IMR-90 (cell line): ENCODE data around the gene PMP22. TPM values are rescaled to one million over a fixed set of nuclear protein-coding genes. Genes with fewer than 3 reads are reported as not detected.

ENCODE experiments used
- ATAC-seq: fragments of 200-7000 bp; cut with Tn5 transposase; 2 replicates; pipeline ENCODE4 v1.9.1; 2020; ENCODE audit warnings: low read depth, mild to moderate bottlenecking, moderate library complexity
- BruUV-seq: library from RNA; stranded (reverse); fragments of 400-500 nt; replicated peaks from 2 replicates; lab custom pipeline; 2021; lab: Mats Ljungman, UMichigan
- CTCF ChIA-PET: fragments of 300-600 bp; formaldehyde crosslinking; extraction: SDS; loops from one replicate; lab custom pipeline; 2021; ENCODE audit warnings: antibody characterized with exemption; lab: Yijun Ruan, JAX
- POLR2A ChIA-PET: fragments of 300-600 bp; sonication (Branson Sonifier 250); formaldehyde crosslinking; loops from one replicate; lab custom pipeline; 2022; ENCODE audit warnings: antibody characterized with exemption; ENCODE audit not compliant: unreplicated experiment; lab: Charles Lee
- DNase-seq: peaks from one replicate; pipeline ENCODE4 v3.0.0; 2013
- H2AFZ ChIP-seq: replicated peaks from 2 replicates; pipeline ENCODE3; 2013; ENCODE audit warnings: low read length, mild to moderate bottlenecking; ENCODE audit not compliant: poor library complexity
- H2AK5ac ChIP-seq: 2 replicates; pipeline ENCODE4 v1.6.1; 2013; ENCODE audit warnings: low read depth, low read length, inconsistent platforms
- H2AK9ac ChIP-seq: replicated peaks from 2 replicates; pipeline ENCODE3; 2013; ENCODE audit warnings: mild to moderate bottlenecking, low read depth, low read length, moderate library complexity; ENCODE audit not compliant: poor library complexity
- H2BK120ac ChIP-seq: 2 replicates; pipeline ENCODE4 v1.6.1; 2013; ENCODE audit warnings: low read depth, low read length, inconsistent platforms
- H2BK15ac ChIP-seq: 3 replicates; pipeline ENCODE4 v1.6.1; 2013; ENCODE audit warnings: low read depth, low read length, inconsistent platforms
- H2BK20ac ChIP-seq: 2 replicates; pipeline ENCODE4 v1.6.1; 2013; ENCODE audit warnings: low read depth, mild to moderate bottlenecking, inconsistent platforms, low read length, moderate library complexity
- H2BK5ac ChIP-seq: 2 replicates; pipeline ENCODE4 v1.6.1; 2013; ENCODE audit warnings: mild to moderate bottlenecking, low read depth, low read length, inconsistent platforms; ENCODE audit not compliant: poor library complexity, severe bottlenecking
- H3K14ac ChIP-seq: replicated peaks from 2 replicates; pipeline ENCODE4 v1.6.1; 2013; ENCODE audit warnings: low read depth, low read length, inconsistent platforms
- H3K18ac ChIP-seq: 2 replicates; pipeline ENCODE4 v1.6.1; 2013; ENCODE audit warnings: low read depth, low read length, control low read depth
- H3K23ac ChIP-seq: 2 replicates; pipeline ENCODE4 v1.6.1; 2013; ENCODE audit warnings: low read depth, low read length, inconsistent platforms
- H3K27ac ChIP-seq: 2 replicates; pipeline ENCODE4 v1.5.1; 2013; ENCODE audit warnings: mild to moderate bottlenecking, control low read depth, low read length; ENCODE audit not compliant: insufficient read depth
- H3K27me3 ChIP-seq: 2 replicates; pipeline ENCODE4 v1.6.1; 2013; ENCODE audit warnings: low read length; ENCODE audit not compliant: control insufficient read depth, insufficient read depth
- H3K36me3 ChIP-seq: 2 replicates; pipeline ENCODE4 v1.6.1; 2013; ENCODE audit warnings: low read length, mixed read lengths; ENCODE audit not compliant: control insufficient read depth, insufficient read depth
- H3K4ac ChIP-seq: 2 replicates; pipeline ENCODE4 v1.6.1; 2013; ENCODE audit warnings: low read depth, low read length, inconsistent platforms
- H3K4me1 ChIP-seq: 2 replicates; pipeline ENCODE4 v1.6.1; 2013; ENCODE audit warnings: low read length, mixed read lengths; ENCODE audit not compliant: control insufficient read depth, insufficient read depth
- H3K4me2 ChIP-seq: 2 replicates; pipeline ENCODE4 v1.6.1; 2013; ENCODE audit warnings: low read depth, mild to moderate bottlenecking, control low read depth, low read length, moderate library complexity
- H3K4me3 ChIP-seq: 2 replicates; pipeline ENCODE4 v1.5.1; 2013; ENCODE audit warnings: low read depth, mild to moderate bottlenecking, control low read depth, low read length, moderate library complexity; ENCODE audit not compliant: insufficient read depth
- H3K56ac ChIP-seq: 2 replicates; pipeline ENCODE4 v1.6.1; 2013; ENCODE audit warnings: low read length, inconsistent platforms; ENCODE audit not compliant: insufficient read depth; ENCODE audit errors: extremely low read depth
- H3K79me1 ChIP-seq, 2 experiments: 2 replicates each; pipeline ENCODE4 v1.6.1; 2013; ENCODE audit warnings: low read length in 2 of 2, inconsistent platforms in 1 of 2, low read depth in 1 of 2
- H3K9ac ChIP-seq: 2 replicates; pipeline ENCODE4 v1.6.1; 2013; ENCODE audit warnings: low read depth, low read length, control low read depth
- H3K9me1 ChIP-seq: 2 replicates; pipeline ENCODE4 v1.6.1; 2013; ENCODE audit warnings: low read length, inconsistent platforms; ENCODE audit not compliant: insufficient read depth
- H3K9me3 ChIP-seq: 2 replicates; pipeline ENCODE4 v1.6.1; 2013; ENCODE audit warnings: low read length; ENCODE audit not compliant: control insufficient read depth, insufficient read depth
- H4K20me1 ChIP-seq: 2 replicates; pipeline ENCODE4 v1.6.1; 2013; ENCODE audit warnings: low read length, inconsistent platforms; ENCODE audit not compliant: insufficient read depth
- H4K5ac ChIP-seq: 2 replicates; pipeline ENCODE4 v1.6.1; 2013; ENCODE audit warnings: mild to moderate bottlenecking, low read depth, low read length, control low read depth
- H4K8ac ChIP-seq, 2 experiments: 2 replicates each; pipeline ENCODE4 v1.6.1; 2013; ENCODE audit warnings: low read depth in 2 of 2, low read length in 2 of 2, control low read depth in 1 of 2, inconsistent platforms in 1 of 2
- H4K91ac ChIP-seq: 2 replicates; pipeline ENCODE4 v1.6.1; 2013; ENCODE audit warnings: low read depth, low read length, inconsistent platforms; ENCODE audit not compliant: insufficient read depth
- MXI1 ChIP-seq: IDR thresholded peaks from 2 replicates; pipeline ENCODE4 v1.6.1; 2012; ENCODE audit warnings: low read depth, mild to moderate bottlenecking, low read length, moderate library complexity, borderline replicate concordance
- NFE2L2 ChIP-seq: fragments of 150-350 bp; IDR thresholded peaks from 2 replicates; pipeline ENCODE4 v1.6.1; 2016; ENCODE audit warnings: low read depth, mild to moderate bottlenecking, low read length
- whole genome bisulfite sequencing, 2 experiments: methylation state at CpG; one replicate each; pipeline versions ENCODE4 v1.1.5 to v1.1.7; 2013; ENCODE audit warnings: missing lambda C conversion rate in 2 of 2; ENCODE audit not compliant: insufficient read length in 1 of 2; ENCODE audit errors: extremely low coverage in 2 of 2; 5-methylcytosine and 5-hydroxymethylcytosine counted together
- dilution Hi-C: fragments of 300-500 bp; cut with HindIII; formaldehyde crosslinking; loops from one replicate; pipeline ENCODE4 v1.14.3; 2018; ENCODE audit warnings: low sequenced_read_pairs; ENCODE audit not compliant: unreplicated experiment
- in situ Hi-C: fragments of 300-500 bp; cut with MboI; formaldehyde crosslinking; loops from 3 replicates; pipeline ENCODE4 v1.14.3; 2019; ENCODE audit warnings: low sequenced_read_pairs, inconsistent platforms, mixed read lengths
- intact Hi-C: fragments of 100-400 bp; cut with micrococcal nuclease; formaldehyde crosslinking; loops from 2 replicates; pipeline ENCODE4 v1.10.0; 2022
- polyA plus RNA-seq, 3 experiments: library from polyadenylated mRNA; depleted of rRNA; stranded (reverse); fragments of >200 nt; gene quantifications; 2 replicates each; pipeline ENCODE4 v1.2.3, GENCODE V29; 2012; ENCODE audit warnings: low replicate concordance in 1 of 3
- total RNA-seq: library from RNA; depleted of rRNA; stranded (reverse); fragments of >200 nt; gene quantifications from 2 replicates; pipeline ENCODE4 v1.2.3, GENCODE V29; 2012
- TF ChIP-seq, protein P1 (sequence below): fragments of 150-350 bp; IDR thresholded peaks from 2 replicates; pipeline ENCODE4 v1.6.1; 2016; ENCODE audit warnings: low read depth, mild to moderate bottlenecking, low read length, moderate library complexity, borderline replicate concordance
- TF ChIP-seq, protein P2 (sequence below): fragments of 150-350 bp; IDR thresholded peaks from 2 replicates; pipeline ENCODE4 v1.6.1; 2017; ENCODE audit warnings: mild to moderate bottlenecking, antibody characterized with exemption, low read length, low read depth

Gene PMP22
- total and polyA plus RNA-seq, 2 of the 4 experiments (the other 2 are of a cell fraction): 33.5 to 72.8 TPM

DNA sequence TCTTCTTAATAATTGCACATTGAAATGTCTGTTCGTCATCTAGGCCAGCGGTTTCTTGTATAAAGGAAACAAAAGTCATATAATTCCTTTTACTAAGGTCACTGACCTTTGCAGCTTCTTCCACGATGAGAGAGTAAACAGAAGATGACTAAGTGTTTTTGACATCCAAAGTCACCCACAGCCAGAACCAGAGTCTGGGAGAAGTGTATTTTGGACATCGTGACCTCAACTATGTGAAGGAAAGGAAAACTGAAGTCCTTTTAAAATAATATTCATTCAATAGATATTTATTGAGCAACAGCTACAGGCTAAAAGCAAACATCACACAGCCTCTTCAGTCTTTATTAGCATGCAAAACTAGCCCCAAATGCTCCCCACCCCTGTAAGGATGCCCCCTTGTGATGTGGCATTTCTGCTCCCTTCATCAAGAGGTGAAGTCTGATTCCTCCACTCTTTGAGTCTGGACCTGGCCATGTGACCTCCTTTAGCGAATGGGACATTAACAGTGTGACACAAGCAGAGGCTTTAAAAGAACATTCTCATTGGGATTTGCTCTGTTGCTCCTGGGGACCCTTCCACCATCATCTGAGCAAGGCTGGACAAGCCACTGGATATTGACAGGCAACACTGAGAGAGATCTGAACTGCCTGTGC lies 8.1 kb upstream of the PMP22 start (continued):
- TF ChIP-seq NFE2L2: peak; percentile 80
- no peak for TF ChIP-seq MXI1

DNA sequence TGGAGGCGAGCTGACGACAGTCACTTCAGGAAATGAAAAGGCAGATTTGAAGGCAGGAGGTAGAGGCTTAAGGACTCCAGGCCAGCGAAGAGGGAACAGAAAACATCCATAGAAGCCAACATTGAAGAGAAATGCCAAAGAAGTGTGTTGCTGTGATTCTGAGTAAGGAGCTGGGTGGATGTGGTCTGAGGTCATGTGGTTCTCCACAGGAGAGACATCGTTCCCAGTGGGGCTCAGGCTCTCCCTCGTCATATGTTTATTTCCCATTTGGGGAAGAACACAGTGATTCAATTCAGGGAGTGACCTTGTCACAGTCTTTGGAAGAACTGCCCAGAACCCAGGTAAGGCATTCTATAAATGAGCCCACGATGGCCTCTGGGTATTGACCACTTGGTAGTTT lies 6.6 kb upstream of the PMP22 start:
- no peaks in the 10 kb centered on the region for H3K36me3 ChIP-seq
- BruUV-seq: no TSS peak
- peak overlapping the region; percentile 80; the same call in 2 of the 3 replicates for H2BK15ac ChIP-seq
- dilution Hi-C loops: no loop called here
- ChIA-PET POLR2A (no interaction called here), CTCF (interaction anchor here (1.2 to 1.7 kb wide), 2 partner anchors 9 to 27 kb away, joined by 3 to 7 read pairs; no protein-coding TSS in a partner anchor)
- in situ Hi-C loops: loop anchor here (25.0 kb wide), 2 partner anchors 391 to 691 kb away; no protein-coding TSS in a partner anchor
- H2BK120ac ChIP-seq: peak overlapping the region; percentile 67
- no peak overlapping the region for H3K4me3 ChIP-seq
- H3K56ac ChIP-seq: no peak overlapping the region; the same call in 1 of the 2 replicates
- H3K4me2 ChIP-seq: no peak overlapping the region
- 89% methylated on average over 5 of the region's 6 CpGs; no CpG with 5 or more reads in 1 of the 2 experiments for WGBS, 2 experiments
- intact Hi-C loops: no loop called here
- peaks cover 29% of the 10 kb centered on the region for H3K27me3 ChIP-seq
- TF ChIP-seq, protein P1, sequence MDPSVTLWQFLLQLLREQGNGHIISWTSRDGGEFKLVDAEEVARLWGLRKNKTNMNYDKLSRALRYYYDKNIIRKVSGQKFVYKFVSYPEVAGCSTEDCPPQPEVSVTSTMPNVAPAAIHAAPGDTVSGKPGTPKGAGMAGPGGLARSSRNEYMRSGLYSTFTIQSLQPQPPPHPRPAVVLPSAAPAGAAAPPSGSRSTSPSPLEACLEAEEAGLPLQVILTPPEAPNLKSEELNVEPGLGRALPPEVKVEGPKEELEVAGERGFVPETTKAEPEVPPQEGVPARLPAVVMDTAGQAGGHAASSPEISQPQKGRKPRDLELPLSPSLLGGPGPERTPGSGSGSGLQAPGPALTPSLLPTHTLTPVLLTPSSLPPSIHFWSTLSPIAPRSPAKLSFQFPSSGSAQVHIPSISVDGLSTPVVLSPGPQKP: no peak
- TF ChIP-seq, protein P2, sequence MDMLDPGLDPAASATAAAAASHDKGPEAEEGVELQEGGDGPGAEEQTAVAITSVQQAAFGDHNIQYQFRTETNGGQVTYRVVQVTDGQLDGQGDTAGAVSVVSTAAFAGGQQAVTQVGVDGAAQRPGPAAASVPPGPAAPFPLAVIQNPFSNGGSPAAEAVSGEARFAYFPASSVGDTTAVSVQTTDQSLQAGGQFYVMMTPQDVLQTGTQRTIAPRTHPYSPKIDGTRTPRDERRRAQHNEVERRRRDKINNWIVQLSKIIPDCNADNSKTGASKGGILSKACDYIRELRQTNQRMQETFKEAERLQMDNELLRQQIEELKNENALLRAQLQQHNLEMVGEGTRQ: peak; percentile 42; the same call in 1 of the 2 replicates
- peak overlapping the region; percentile 84 for H3K4ac ChIP-seq
- no peaks in the 10 kb centered on the region for H3K79me1 ChIP-seq
- no peak for ATAC-seq
- H3K23ac ChIP-seq: no peak overlapping the region
- H2BK20ac ChIP-seq: peak overlapping the region; percentile 64
- H2AK9ac ChIP-seq: no peak overlapping the region
- H4K8ac ChIP-seq: peak overlapping the region in 1 of 2 experiments; percentile 12; a peak in 1 of 4 replicates
- peak overlapping the region; percentile 41 for H3K14ac ChIP-seq
- H3K4me1 ChIP-seq: peaks cover 22% of the 10 kb centered on the region
- peaks cover 4% of the 10 kb centered on the region for H3K9me3 ChIP-seq
- no peak overlapping the region for H3K9ac ChIP-seq
- peak; percentile 65 for DNase-seq
- peaks cover 13% of the 10 kb centered on the region; the same call in 1 of the 2 replicates for H4K20me1 ChIP-seq
- peaks cover 15% of the 10 kb centered on the region for H3K9me1 ChIP-seq
- peak overlapping the region; percentile 66 for H2AK5ac ChIP-seq
- H4K5ac ChIP-seq: no peak overlapping the region
- H2BK5ac ChIP-seq: no peak overlapping the region
- H4K91ac ChIP-seq: peak overlapping the region; percentile 74
- no peak overlapping the region for H3K27ac ChIP-seq
- 0 out of 2 replicates have a peak overlapping the region, but pooled peaks have one; percentile 32 for H3K18ac ChIP-seq
- H2AFZ ChIP-seq: no peak overlapping the region
